HepG2 (cell line): ENCODE results near the gene FAM53C. TPM values are rescaled to one million over a fixed set of nuclear protein-coding genes. Genes with fewer than 3 reads are reported as not detected.
A peak's percentile ranks its signal among the peaks of the same experiment; 100 is the strongest.

Experiments
- DNMT3B ChIP-seq: conservative IDR thresholded peaks from 2 replicates; pipeline ENCODE4 v1.6.1; 2016; ENCODE audit warnings: missing biosample characterization, control low read depth
- DR1 ChIP-seq: sonication (generic); formaldehyde crosslinking; IDR thresholded peaks from 2 replicates; pipeline ENCODE4 v1.8.0; 2021; ENCODE audit warnings: mild to moderate bottlenecking, missing genetic modification reagents, inconsistent platforms
- HNF1A ChIP-seq, 2 experiments: sonication (generic) in 1 of 2; formaldehyde crosslinking in 1 of 2; IDR thresholded peaks; 2 replicates each; pipeline versions ENCODE4 v1.4.0 to v1.6.1; 2016 to 2020; ENCODE audit warnings: borderline replicate concordance in 1 of 2, low read depth in 1 of 2, mild to moderate bottlenecking in 1 of 2, missing genetic modification reagents in 1 of 2
- KLF9 ChIP-seq: IDR thresholded peaks from 2 replicates; pipeline ENCODE4 v1.6.1; 2016; ENCODE audit warnings: low read depth
- MNT ChIP-seq: fragments of 450-650 bp; IDR thresholded peaks from 2 replicates; pipeline ENCODE4 v1.6.1; 2016
- NRL ChIP-seq: sonication (generic); formaldehyde crosslinking; IDR thresholded peaks from 2 replicates; pipeline ENCODE4 v1.5.0; 2020; ENCODE audit warnings: missing genetic modification reagents, mild to moderate bottlenecking, moderate library complexity, borderline replicate concordance
- REST ChIP-seq, 2 experiments: IDR thresholded peaks; 2 replicates each; pipeline ENCODE4 v1.6.1; 2011 to 2012; ENCODE audit warnings: low read length in 2 of 2, borderline replicate concordance in 1 of 2, low read depth in 1 of 2, mild to moderate bottlenecking in 1 of 2, moderate library complexity in 1 of 2
- RXRB ChIP-seq: IDR thresholded peaks from 2 replicates; pipeline ENCODE4 v1.6.1; 2016; ENCODE audit warnings: borderline replicate concordance, missing genetic modification reagents, missing compliant biosample characterization
- SALL2 ChIP-seq: sonication (generic); formaldehyde crosslinking; IDR thresholded peaks from 2 replicates; pipeline ENCODE4 v1.8.1; 2023; ENCODE audit warnings: mild to moderate bottlenecking, missing genetic modification reagents, inconsistent platforms
- YEATS2 ChIP-seq: sonication (generic); formaldehyde crosslinking; IDR thresholded peaks from 2 replicates; pipeline ENCODE4 v1.4.0; 2020; ENCODE audit warnings: missing genetic modification reagents, borderline replicate concordance
- ZBTB33 ChIP-seq: sonication (generic); formaldehyde crosslinking; IDR thresholded peaks from 2 replicates; pipeline ENCODE4 v1.4.0; 2020; ENCODE audit warnings: missing genetic modification reagents
- ZFP1 ChIP-seq: IDR thresholded peaks from 2 replicates; pipeline ENCODE4 v1.6.1; 2016
- ZNF501 ChIP-seq: sonication (generic); formaldehyde crosslinking; IDR thresholded peaks from 2 replicates; pipeline ENCODE4 v1.5.1; 2020; ENCODE audit warnings: mild to moderate bottlenecking, moderate library complexity, missing genetic modification reagents
- ZNF589 ChIP-seq: sonication (generic); formaldehyde crosslinking; conservative IDR thresholded peaks from 2 replicates; pipeline ENCODE4 v1.8.0; 2022; ENCODE audit warnings: mild to moderate bottlenecking, moderate library complexity, missing genetic modification reagents
- ZNF773 ChIP-seq: sonication (generic); formaldehyde crosslinking; IDR thresholded peaks from 2 replicates; pipeline ENCODE4 v1.4.0; 2020; ENCODE audit warnings: missing genetic modification reagents, borderline replicate concordance
- polyA plus RNA-seq, 8 experiments: library from polyadenylated mRNA; depleted of rRNA in 3 of 8; stranded (reverse) in 7 of 8; unstranded in 1 of 8; fragments of >200 nt; fragmentation: Illumina TruSeq in 4 of 8; extraction: Trizol in 4 of 8; gene quantifications; 2 replicates each; pipeline versions ENCODE4 v1.2.1 to v1.2.3, GENCODE V29; 2011 to 2016; ENCODE audit warnings: low read depth in 4 of 8, missing spikeins in 1 of 8, mixed read lengths in 1 of 8; ENCODE audit not compliant: insufficient read depth in 1 of 8
- total RNA-seq, 5 experiments: library from RNA; depleted of rRNA; stranded (reverse); fragments of >200 nt; fragmentation: Illumina TruSeq; extraction: Trizol; gene quantifications; 2 replicates each; pipeline ENCODE4 v1.2.3, GENCODE V29; 2016; ENCODE audit warnings: low read depth in 1 of 5

Gene FAM53C
- total and polyA plus RNA-seq, 2 of the 13 experiments (the other 11 are each of a cell fraction or from before 2014, with no cell fraction given), result 26.9 to 30.1 TPM

GRCh38 chr5:138331449-138332368 is 6.4 kb upstream of the FAM53C start, which contains the start of gene CDC25C (continued):
- TF ChIP-seq HNF1A (IDR thresholded peaks at IDR 0.05; ENCODE audit: low read depth), result no peak
- peak; percentile 57; the same call in 1 of the 2 replicates for TF ChIP-seq HNF1A (CRISPR knock-in tag; IDR thresholded peaks at IDR 0.05; ENCODE audit: borderline replicate concordance)
- no peak for TF ChIP-seq ZNF501 (CRISPR knock-in tag)
- no peak; the same call in 1 of the 2 replicates for TF ChIP-seq DR1 (CRISPR knock-in tag)
- no peak for TF ChIP-seq DNMT3B (CRISPR knock-in tag)
- no peak for TF ChIP-seq REST (IDR thresholded peaks at IDR 0.05; ENCODE audit: borderline replicate concordance in 1 of 2, low read depth in 1 of 2, low read length in 2 of 2)
- no peak for TF ChIP-seq RXRB
- TF ChIP-seq ZBTB33 (CRISPR knock-in tag), result peak; percentile 25; the same call in 1 of the 2 replicates
- no peak; the same call in 1 of the 2 replicates for TF ChIP-seq YEATS2 (CRISPR knock-in tag)
- no peak for TF ChIP-seq NRL (CRISPR knock-in tag)
- peak; percentile 79 for TF ChIP-seq ZNF589 (CRISPR knock-in tag)
- TF ChIP-seq ZFP1 (CRISPR knock-in tag), result no peak
- TF ChIP-seq KLF9, result peak; percentile 20; the same call in 1 of the 2 replicates
- peak; percentile 77 for TF ChIP-seq SALL2 (CRISPR knock-in tag)
- 0 out of 2 replicates have a peak, but pooled peaks have one; percentile 36 for TF ChIP-seq ZNF773
- TF ChIP-seq MNT, result peak; percentile 67
